ENCODE measurements around the gene TMOD2. TPM values are rescaled to one million over a fixed set of nuclear protein-coding genes. Genes with fewer than 3 reads are reported as not detected.
A peak's percentile ranks its signal among the peaks of the same experiment; 100 is the strongest.

Gene TMOD2
- total RNA-seq, 1 experiment from 2014 or later, result 8.7 TPM

DNA sequence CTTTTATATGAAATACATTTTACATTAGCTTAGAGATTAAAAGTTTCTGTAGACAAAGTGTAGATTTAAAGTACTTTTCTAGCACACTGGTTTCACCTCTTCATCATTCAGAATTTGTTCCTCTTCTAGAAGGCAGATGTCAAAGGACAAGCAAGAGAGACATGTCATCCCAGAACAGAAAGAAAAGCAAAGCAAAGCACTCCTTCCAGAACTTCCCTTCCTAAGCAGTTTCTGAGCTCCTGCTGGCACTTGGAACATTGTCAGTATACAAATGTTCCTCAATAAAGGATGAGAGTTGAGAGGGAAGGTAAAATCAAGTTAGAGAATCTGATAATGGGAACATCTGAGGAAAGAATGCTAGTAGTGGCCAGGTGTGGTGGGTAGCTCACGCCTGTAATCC is 104.2 kb downstream of the TMOD2 start:
- no peak for DNase-seq (ENCODE audit: low read depth)

DNA sequence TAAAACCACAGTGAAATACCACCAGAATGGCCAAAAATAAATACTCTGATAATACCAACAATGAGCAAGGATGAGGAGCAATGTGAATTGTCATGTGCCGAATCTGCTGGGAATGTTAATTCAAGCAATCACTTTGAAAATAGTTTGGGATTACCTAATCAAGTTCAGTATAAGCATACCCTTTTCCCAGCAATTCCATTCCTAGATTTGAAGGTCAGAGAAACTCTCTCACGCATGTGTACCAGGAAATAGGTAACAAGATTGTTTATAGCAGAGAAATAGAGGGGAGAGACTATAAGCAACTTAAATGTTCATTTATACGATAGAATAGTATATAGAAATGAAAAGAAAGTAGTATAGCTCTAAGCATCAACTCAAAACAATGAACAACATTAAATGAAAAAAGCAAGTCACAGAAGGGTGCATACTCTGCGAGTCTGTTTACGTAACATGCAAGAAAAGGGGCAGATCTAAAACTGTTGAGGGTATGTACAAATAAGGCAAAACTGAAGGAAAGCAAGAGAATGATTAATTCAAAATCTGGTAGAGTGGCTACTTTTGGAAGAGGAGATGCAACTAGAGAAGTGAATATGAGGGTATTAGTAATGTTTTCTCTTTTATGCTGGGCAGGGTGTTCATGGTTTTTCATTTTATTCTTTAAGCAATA is 105.5 kb downstream of the TMOD2 start:
- DNase-seq (ENCODE audit: low read depth), result no peak

- DNase-seq (ENCODE audit: low read depth), result peak; percentile 31
These were observed 110.4 kb downstream of the TMOD2 start for GRCh38 chr15:51861557-51862359.

- DNase-seq (ENCODE audit: low read depth), result no peak
These were observed 111.7 kb downstream of the TMOD2 start for GRCh38 chr15:51863131-51863530.

DNA sequence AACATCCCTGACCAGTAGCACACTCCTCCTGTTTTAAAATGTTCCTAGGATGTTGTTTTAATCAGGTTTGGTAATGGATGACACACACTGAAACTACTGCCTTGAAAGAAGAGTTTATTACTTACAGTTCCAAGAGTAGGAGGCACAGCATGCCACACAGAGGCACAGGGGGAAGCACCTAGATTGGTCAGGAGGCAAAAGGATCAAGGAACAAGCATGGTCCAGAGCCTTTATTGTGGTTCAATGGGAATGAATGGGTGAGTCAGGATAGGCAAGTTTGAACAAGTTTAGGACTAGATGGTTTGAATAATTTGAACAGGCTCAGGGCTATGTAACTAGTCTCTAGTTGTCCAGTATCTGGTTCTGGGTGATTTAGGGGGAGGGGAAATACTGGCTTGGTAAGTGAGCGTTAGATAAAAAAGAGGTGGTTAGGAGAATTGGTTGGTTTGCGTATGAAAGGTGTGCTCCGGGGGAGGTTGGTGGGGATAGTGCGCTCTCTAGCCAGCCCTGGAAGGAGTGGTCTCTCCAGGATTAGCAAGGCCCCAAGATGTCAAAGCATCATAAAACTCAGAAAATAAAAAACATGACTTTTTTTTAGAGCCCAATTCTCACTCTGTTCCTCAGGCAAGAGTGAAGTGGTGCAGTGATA is 113.1 kb downstream of the TMOD2 start:
- DNase-seq (ENCODE audit: low read depth), result peak; percentile 33

- no peak for DNase-seq (ENCODE audit: low read depth)
These were observed 113.9 kb downstream of the TMOD2 start for GRCh38 chr15:51865317-51865716.

Other genes starting within 250 kb of the TMOD2 start
- gene DMXL2, start 128.8 kb upstream of the TMOD2 start, total RNA-seq (2014; rRNA removed; shearing (Covaris generic)), result 22.9 and 27.1 TPM in 2 replicates
- 0.86 and 2.4 TPM in 2 replicates for gene SCG3, start 70.1 kb upstream of the TMOD2 start, total RNA-seq (2014; rRNA removed; shearing (Covaris generic))
- 60.3 and 61.0 TPM in 2 replicates for gene LYSMD2, start 13.9 kb upstream of the TMOD2 start, total RNA-seq (2014; rRNA removed; shearing (Covaris generic))
- 98.5 and 104 TPM in 2 replicates for gene TMOD3, start 78.1 kb downstream of the TMOD2 start, total RNA-seq (2014; rRNA removed; shearing (Covaris generic))
- gene LEO1, start 220.2 kb downstream of the TMOD2 start, total RNA-seq (2014; rRNA removed; shearing (Covaris generic)), result 126 and 151 TPM in 2 replicates